Neural progenitor cell (in vitro differentiated cells): Measurements from ENCODE around the gene LPIN1.

ENCODE experiments used
- EZH2 ChIP-seq: fragments of 200-600 bp; sonication (generic); IDR thresholded peaks from 2 replicates; pipeline ENCODE4 v1.6.1; 2017; ENCODE audit warnings: antibody characterized with exemption, mild to moderate bottlenecking, moderate library complexity
- TF ChIP-seq, protein P1 (sequence below): fragments of 200-600 bp; sonication (generic); IDR thresholded peaks from 2 replicates; pipeline ENCODE4 v1.5.1; 2017; ENCODE audit warnings: antibody characterized with exemption, mild to moderate bottlenecking

DNA sequence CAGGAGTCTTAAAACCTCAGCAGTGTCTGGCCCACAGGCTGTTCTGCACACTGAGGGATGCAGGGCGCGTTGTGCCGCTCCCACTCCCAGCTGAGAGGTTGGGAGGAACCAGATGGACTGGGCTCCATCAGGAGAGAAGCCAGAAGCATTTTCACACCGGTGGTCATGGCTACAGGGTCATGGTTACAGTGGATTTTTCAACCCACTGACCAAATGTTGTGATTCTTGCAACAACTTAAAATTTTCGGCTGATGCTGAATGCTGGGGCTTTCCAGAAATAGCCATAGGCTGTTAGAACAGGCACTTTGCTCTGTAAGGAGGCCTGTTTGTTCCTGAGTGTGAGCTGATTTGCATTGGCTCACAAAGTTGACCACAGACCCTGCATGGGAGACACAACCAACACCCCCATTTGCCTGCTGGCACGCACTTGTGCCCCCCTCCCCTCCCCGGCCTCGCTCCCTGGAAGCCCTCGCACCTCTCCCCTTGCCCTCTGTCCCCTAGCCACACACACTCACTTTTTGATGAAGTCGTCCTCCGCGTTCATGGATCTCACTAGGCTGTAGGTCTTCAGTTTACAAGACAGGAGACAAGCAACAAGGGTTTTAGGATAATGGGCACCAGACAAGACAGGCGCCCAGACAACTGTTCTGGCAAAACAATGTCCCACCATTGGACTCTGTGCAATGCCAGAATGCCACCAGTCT, 3.4 kb downstream of the LPIN1 start:
- TF ChIP-seq, protein P1, sequence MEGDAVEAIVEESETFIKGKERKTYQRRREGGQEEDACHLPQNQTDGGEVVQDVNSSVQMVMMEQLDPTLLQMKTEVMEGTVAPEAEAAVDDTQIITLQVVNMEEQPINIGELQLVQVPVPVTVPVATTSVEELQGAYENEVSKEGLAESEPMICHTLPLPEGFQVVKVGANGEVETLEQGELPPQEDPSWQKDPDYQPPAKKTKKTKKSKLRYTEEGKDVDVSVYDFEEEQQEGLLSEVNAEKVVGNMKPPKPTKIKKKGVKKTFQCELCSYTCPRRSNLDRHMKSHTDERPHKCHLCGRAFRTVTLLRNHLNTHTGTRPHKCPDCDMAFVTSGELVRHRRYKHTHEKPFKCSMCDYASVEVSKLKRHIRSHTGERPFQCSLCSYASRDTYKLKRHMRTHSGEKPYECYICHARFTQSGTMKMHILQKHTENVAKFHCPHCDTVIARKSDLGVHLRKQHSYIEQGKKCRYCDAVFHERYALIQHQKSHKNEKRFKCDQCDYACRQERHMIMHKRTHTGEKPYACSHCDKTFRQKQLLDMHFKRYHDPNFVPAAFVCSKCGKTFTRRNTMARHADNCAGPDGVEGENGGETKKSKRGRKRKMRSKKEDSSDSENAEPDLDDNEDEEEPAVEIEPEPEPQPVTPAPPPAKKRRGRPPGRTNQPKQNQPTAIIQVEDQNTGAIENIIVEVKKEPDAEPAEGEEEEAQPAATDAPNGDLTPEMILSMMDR: no peak
- no peak for TF ChIP-seq EZH2
